Anterior cingulate cortex (tissue), 58 donors: ENCODE data around the gene ADORA2B.

Experiments used
- DNase-seq, 58 donors: peaks; one replicate each; lab custom pipeline; 2025; lab: John Stamatoyannopoulos, UW

Gene ADORA2B

DNA sequence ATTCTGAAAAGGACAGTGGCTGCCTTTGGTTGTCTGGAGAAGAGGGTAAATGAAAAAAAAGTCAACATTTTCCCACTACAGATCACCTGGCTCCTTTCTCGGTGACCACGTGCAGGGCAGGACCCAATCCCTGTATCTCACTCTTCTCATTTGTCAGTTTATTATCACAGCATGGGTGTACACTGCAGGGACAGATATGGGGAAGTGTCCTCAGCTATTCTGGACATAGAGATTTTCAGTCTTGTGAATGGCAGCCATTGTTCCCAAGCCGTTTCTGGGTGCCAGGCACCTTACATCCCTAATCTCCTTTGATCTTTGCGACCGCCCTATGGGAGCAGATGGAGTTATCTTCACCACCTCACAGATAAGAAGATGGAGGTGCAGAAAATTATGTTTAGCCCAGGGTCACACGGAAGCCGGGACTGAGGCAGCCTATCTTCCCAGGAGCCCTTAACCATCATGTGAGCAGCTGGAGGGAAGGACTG, 7.2 kb downstream of the ADORA2B start:
- no peak for DNase-seq

DNA sequence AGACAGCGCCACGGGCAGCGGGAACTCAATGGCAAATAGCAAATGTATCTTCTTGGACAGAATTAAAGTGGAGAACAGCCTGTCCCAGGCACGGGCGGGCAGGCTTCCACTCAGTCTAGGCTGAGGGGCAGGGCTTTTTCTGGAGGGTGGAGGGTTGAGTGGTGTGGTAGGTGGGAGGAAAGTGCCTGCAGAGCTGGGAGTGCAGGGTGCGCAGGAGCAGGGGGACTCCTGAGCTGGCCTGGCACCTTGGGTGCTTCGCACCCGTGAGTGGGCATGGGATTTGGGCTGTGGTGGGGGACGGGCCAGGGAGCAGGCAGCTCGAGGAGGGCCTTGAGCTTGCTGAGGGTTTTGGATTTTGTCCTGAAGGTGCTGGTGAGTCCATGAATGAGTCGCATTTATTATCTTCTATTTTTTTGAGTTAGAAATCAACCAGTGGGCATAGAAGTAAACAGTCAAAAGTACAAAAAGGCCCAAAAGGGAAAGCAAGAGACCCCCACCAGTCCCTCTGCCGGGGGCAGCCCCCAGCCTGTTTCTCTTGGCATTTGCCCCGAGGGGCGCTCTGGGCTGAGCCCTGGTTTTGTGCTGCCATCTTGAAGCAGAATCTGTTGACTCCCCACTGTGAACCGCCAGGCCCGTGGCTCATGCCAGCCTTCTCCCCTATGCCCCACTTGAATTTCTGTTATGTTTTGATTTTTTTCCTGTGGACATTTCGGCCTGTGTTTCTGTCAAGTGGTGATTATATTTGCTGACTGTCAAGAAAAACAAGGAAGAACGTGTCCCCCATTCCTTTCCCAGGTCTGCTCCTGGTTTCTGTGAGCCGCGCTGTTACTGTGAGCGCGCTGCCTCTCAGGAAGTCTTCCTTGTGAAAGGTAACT, 8.2 kb downstream of the ADORA2B start:
- no peak for DNase-seq

DNA sequence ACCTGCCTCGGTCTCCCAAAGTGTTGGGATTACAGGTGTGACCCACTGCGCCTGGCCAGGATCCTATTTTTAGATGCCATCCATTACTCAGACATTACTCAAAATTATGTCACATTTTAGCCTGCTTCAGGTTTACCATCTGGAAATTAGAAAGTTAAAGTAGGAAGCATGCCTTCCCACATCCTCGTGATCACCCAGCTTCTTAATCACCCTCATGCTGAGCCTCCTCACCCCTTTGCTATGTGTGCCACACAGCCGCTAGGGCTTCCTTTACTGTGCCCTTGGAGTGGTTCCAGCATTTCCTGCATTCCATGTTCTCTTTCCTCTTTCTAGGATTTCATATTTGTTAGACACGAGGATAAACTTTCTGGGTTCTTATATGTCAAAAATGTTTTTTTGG, 9.3 kb downstream of the ADORA2B start:
- no peak for DNase-seq

DNA sequence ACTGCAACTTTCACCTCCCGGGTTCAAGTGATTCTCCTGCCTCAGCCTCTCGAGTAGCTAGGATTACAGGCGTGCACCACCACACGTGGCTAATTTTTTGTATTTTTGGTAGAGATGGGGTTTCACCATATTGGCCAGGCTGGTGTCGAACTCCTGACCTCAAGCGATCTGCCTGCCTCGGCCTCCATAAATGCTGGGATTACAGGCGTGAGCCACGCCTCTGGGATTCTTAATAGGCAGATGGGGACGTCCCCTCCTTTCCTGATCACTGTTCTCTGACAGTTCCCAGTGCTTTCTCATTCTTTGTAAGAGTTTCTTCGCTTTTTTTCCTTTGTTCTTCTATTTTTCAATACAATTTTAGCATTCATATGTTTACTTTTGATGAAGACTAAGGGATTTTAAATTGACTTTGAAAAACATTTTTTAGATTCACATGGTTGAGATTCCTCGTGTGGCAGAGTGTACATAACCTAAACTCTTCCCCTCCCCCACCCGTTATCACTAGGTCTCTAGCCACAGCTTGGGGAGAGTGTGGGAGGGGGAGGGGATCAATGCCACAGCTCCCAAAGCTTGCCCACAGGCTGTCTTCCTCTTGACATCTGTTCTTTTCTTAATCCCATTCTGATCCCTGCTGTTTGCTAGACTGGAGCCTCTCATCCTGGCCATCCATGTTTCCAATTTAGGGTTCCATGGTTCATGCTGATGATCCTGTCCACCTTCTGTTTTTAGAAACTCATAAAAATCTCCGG, 11.0 kb downstream of the ADORA2B start:
- DNase-seq, result no peak

DNA sequence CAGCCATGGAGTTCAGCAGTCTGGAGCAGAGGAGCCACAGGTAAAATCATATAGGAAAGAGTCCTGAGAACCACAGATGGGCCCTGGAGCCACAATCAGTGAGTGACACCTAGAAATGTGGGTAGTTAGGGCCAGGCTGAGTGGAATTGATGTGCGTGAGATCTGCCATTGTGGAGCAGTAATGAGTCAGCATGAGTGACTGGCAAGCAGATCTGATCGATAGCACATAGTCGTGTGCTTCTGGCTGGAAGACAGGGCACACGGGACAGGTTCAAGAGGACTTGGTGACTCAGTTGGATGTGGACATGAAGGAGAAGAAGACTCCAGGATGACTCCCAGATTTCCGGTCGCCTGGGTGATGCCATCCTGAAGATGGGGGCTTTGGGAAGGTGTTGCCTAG, 12.3 kb downstream of the ADORA2B start:
- no peak for DNase-seq

DNA sequence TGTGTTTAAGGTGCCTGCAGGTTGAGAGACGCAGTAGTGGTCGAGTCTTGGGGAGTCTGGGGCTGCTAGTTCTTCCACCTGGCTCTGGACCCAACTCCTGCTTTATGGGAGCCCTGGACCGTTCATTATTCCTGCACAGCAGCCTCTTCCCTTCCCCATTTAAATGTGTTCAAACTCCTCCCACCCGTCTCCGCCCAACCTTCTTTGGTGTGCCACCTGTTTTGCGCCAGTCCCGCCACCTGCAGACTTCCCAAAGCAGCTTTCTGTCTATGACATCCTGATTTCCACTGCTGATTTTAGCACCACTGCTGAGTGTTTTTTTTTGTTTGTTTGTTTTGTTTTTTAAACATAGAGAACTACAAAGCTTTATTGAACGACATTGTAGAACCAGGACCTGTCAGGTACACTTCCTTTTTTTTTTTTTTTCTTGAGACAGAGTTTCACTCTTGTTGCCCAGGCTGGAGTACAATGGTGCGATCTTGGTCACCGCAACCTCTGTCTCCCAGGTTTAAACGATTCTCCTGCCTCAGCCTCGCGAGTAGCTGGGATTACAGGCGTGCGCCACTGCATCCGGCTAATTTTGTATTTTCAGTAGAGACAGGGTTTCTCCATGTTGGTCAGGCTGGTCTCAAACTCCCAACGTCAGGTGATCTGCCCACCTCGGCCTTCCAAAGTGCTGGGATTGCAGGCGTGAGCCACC, 12.8 kb downstream of the ADORA2B start:
- DNase-seq, result no peak

DNA sequence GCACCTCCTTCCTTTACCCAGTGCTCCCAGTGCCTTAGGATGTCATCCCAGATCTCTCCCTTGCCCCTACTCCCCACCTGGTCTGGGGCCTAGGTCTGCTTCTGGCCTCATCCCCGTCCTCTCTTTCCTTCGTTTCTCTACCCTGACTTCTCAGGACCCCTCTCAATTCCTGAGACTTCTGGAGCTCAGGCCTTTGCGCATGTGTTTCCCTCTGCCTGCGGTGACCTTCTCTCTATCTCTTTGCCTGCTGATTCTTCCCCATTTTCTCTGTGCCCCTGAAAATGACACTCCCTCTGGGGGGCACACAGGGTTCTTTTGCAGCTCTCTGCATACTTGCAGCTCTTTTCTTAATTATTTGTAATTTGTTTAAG, 13.5 kb downstream of the ADORA2B start:
- DNase-seq, result no peak

DNA sequence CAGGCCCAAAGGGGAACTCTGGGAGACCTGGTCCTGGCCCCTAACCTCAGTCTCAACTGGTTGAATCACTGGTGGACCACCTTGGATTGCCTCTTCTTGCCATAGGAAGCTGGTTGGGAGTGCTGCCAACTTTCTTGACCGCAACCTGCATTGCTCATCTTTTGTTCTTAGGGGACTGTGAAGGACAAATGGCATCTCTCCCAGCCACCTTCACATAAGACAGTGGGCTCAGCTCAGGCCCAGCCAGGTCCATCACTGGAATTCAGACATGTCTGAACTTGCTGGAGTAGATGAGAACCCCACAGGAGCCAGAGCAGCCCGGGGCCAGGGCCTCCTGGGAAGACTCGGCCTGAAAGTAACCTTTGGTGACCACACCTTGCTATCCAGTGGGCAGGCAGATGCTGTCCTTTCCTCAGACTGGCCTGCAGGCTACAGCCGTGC, 18.8 kb downstream of the ADORA2B start:
- DNase-seq, result no peak

DNA sequence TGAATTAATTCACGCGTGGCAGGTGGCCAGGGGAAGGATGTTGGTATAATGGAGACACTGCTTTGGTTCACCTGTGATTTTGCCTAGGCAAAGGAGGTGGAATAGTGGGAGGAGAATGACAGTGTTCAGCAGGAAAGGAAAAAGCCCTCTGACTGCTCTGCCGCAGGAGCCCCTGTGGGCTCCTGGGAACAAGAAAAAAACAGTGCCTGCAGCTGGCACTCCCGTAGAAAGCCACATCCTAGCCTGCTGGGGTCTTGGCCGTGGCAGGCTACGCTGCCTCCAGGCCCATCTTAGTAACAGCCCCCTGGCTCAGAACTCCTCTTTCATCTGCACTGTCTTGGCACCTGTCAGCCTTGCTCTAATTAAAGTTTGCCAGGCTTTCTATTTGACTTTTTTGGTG, 20.6 kb downstream of the ADORA2B start:
- DNase-seq, result peak in 21 of 58 donors; percentile 10 to 70 (median 33)

DNA sequence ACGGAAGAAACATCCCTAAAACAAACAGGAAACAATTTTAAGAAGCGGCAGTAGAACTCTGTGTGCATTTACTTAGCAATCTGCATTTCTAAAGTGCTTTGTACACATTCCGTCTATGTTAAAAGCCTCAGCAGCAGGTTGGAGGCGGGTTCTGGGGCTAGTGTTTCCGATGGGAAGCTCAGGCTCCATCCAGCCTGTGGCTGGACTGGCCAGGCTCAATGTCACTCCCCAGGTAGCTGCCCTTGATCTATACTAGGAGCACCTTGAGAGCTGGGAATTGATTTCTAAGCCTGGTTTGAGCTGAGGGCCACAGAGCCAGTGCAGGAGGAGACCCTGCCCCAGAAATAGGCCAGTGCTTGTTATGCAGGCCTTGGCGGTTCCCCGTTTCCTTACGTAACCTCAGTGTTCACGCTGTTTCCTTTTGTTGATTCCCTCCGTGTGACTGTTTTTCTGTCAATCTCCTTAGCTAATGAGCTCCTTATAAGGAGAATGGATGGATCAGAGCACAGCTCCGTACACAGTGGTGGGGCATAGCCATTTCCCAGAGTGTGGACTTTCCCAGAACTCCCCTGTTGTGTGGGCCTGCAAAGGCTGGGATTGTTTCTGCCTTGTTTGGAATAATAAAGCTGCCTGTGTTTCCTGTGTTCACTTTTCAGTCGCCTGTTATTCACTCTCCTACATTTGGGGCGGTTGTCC, 21.4 kb downstream of the ADORA2B start:
- DNase-seq, result peak in 39 of 58 donors; percentile 10 to 88 (median 51)

DNA sequence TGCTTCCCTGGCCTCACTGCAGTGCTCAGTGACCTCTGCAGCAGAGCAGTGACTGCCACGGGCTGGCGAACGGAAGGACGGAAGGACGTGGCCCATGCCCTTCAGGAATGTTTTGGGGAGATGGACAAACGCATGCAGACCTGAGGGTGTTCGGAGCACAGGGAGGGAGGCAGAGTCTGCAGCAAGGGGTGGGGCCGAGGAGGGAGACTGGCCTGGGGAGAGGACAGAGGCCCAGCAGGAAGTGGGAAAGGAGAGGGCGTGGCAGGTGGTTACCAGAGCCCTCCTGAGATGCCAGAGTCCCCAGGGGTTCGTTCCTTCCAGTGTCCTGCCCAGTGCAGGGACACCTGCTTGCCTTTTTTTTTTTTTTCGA, 21.9 kb downstream of the ADORA2B start:
- no peak for DNase-seq

DNA sequence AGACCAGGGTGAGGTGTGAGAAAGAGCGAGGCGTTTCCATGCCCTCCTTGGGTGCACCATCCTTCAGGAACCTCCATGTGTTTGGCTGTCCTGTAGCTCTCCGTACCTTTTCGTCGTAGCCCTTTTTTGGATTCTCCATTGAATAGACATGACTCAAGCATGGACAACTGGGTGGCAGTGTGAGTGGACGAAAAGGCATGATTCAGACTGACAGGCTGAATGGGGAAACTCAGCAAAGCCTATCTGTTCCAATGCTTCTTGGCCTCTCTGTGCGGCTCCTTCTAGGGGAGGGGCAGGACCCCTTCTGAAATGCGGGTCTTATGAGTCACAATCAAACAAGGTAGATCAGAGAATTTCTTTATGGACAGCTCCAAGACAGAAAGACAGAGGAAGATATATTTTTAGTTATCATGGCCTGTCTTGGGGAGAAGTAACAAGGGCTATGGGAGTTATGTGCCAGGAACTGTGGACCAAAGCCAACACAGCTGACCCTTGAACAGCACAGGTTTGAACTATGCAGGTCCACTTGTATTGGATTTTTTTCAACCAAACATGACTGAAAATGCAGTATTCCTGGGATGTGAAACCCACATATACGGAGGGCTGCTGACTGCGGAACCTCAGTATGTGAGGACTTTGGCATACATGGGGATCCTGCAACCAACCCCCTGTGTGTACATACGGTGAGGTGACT, 22.9 kb downstream of the ADORA2B start:
- no peak for DNase-seq

DNA sequence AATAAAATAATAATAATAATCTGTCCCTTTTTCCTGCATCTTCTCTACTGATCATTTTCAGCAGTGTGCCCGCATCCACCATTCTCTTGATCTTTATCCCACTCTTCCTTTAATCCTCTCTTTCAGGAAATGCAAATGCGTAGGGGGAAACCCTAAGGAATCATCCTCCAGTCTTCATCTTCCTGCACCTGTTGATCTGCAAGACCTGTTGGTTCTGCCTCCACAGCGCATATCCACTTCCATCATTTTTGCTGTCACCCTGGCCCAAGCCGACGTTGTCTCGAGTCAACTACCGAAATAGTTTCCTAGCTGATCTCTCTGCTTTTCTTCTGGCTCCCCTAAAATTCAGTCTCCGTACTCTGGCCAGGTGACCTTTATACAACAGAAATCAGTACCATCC, 24.5 kb downstream of the ADORA2B start:
- no peak for DNase-seq

DNA sequence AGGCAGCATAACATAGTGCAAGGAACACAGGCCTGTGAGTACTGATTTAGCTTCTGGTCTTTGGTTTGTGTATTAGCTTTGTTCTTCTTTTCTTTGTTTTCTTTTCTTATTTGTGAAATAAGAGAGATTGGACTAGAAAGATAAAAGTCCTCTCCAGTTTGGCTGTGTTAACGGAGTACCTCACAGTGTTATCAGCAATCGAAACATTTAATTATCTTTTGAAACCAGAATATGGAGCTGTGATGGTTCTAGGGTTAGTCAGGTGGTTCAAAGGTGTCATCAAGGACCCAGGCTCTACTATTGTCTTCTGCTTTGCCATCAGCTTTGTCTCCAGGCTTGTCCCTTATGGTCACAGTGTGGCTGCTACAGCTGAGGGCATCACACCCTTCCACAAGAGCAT, 25.6 kb downstream of the ADORA2B start:
- no peak for DNase-seq

DNA sequence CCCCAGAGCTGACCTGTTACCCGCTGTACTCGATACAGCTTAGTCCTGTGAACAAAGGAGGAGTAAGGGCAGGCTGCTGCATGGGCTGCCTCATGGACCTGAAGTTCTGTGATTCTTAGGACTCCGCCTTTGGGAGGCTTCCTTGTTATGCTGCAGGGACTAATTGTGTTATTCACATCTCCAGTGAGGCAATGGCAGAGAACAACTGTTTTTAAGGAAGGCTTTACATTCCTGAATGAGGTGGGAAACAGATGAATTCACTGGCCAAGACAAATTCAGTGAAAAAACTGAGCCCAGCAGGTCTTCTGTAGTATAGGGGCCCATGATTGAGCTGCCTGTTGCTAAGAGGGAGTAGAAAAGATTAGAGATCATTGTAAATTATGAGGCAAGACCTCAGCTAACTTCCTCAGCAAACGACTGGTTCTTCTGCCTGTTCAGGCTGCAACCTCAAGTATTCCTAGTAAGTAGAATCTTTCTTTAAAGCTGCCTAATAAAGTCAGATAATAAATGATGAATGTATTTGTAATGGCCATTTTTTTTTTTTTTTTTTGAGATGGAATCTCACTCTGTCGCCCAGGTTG, 26.3 kb downstream of the ADORA2B start:
- no peak for DNase-seq

DNA sequence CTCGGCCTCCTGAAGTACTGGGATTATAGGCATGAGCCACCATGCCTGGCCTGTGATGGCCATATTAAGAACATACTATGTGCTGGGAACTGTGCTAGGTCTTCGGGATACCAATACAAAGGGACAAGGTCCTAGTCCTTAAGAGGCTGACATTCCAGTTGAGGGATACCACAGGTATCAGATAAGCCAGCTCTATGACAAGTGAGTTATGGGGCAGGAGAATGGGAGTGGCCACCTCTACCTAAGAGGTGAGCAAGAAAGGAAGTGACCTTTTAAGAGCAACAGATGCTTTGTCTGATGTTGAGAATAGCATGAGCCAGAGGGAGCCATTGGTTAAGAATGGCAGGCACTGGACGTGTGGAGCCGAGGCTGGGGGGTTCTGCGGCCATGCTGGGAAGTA, 27.0 kb downstream of the ADORA2B start:
- no peak for DNase-seq

DNA sequence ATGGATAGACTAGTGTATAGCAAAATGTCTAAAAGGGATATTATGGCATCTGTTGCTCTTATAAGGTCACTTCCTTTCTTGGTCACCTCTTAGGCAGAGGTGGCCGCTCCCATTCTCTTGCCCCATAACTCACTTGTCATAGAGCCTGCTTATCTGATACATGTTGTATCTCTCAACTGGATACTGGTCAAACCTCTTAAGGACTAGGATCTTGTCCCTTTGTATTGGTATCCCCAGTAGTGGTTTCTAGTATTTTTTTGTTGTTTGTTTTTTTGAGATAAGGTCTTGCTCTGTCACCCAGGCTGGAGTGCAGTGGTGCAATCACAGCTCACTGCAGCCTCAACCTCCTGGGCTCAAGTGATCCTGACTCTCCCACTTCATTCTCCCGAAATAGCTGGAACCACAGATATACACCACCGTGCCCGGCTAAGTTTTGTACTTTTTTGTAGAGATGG, 27.6 kb downstream of the ADORA2B start:
- DNase-seq, result no peak

DNA sequence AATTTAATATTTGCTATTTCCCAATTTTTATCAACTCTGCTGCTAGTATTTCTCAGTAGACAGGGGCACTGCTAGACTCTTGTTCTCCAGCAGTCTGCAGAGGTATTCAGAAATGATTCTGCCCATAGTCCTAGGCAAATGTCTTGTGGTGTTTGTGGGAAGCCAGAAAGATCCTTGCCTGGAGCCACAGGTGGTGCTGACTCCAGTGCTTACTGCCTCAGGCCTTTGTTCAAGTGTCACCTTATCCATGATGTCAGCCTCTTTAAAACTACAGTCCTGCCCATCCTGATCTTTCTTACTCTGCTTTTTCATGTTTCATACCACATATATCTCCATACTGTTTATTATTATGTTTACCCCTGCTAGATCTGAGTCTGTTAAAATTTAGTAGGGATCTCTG, 28.1 kb downstream of the ADORA2B start:
- no peak for DNase-seq

DNA sequence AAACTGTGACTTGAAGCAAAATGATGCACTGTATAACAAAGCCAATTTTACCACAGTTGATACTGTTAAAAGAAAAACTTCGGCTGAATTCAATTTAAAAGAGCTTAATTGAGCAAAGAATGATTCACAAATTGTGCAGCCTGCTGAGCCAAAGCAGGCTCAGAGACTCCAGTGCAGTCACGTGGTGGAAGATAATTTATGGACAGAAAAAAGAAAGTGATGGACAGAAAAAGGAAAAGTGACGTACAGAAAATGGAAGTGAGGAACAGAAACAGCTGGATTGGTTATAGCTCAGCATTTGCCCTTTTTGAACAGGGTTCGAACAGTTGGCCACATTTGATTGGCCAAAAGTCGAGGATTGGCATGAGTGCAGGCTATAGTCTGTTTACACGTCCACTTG, 28.9 kb downstream of the ADORA2B start:
- no peak for DNase-seq
